ENCODE data around the gene SLC35B1.

Gene SLC35B1

DNA sequence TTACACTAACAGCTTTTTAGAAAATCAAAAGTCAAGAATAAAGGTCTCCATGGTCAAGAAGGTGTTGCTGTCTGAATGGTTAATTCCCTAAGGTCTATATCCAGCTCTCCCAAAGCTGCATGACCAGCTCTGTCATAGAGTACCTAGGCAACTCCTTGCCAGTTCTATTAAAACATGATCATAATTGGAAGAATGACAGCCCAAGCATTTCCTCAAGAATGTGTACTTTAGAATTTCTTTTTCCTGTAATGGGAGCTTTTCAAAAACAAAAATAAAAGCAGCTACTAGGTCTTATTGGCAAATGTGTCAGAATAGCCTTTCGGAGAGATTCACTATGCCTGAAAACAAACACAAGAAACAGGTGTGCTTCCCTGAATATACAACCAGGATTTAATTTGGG, 37.8 kb downstream of the SLC35B1 start:
- no peak for DNase-seq

DNA sequence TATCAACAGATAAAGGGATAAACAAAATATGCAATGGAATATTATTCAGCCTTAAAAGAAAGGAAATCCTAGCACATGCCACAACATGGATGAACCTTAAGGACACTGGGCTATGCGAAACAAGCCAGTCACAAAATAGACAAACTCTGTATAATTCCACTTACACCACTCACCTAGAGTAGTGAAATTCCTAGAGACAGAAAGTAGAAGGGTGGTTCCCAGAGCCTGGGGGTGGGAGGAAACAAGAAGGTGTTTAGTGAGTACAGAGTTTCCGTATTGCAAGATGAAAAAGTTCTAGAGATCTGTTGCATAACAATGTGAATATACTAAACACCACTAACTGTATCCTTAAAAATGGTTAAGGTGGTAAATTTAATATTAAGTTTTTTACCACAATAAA, 39.9 kb downstream of the SLC35B1 start:
- no peak for DNase-seq

DNA sequence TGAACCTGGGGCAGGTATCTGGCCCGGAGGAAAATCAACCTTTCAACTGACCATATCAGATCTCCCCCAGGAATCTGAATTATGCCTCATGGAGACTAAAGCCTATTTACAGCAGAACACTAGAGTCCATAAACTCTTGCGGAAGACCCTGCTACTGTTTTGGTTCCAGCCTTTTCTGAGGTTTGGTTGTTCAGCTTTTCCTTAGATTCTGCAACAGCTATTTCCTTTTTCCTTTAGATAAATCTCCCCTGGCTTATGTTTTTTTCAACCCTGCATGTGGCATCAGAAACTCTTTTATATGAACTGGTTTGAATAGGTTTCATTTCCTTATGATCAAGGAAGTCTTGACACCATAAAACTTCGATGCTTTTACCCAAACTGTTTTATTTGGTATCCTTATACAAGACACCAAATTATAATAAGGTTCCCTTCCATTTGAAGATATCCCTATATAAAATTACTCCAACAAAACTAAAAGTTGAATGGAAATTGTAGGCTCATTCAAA, 43.0 kb downstream of the SLC35B1 start:
- no peak for DNase-seq

DNA sequence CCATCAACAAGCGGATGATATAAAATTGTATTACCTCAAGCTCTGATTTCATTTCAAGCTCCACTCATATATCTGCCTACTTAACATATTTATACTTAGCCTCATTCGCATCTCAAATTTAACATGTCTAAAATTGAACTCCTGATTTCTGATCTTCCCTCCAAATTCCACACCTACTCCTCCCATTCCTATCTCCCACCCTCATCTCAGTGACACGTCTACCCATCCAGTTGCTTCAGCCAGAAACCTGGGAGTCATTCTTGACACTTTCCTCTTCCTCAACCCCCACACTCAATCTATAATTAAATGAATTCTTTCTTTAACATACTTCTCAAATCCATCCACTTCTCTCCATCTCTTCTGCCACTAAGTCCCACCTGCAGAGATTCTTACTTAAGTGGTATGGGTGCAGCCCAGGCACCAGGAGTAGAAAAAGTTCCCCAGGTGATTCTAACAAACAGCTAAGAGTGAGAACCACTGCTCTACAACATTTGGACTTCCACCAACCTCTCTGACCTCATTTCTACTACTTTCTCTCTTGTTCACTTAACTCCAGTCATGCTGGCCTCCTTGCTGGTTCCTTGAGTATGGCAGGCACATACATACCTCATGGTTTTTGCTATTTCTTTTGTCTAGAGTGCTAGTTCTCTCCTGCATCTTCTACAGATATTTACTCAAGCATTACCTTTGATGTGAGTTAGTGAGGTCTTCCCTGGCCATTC, 47.9 kb downstream of the SLC35B1 start:
- DNase-seq, result no peak

DNA sequence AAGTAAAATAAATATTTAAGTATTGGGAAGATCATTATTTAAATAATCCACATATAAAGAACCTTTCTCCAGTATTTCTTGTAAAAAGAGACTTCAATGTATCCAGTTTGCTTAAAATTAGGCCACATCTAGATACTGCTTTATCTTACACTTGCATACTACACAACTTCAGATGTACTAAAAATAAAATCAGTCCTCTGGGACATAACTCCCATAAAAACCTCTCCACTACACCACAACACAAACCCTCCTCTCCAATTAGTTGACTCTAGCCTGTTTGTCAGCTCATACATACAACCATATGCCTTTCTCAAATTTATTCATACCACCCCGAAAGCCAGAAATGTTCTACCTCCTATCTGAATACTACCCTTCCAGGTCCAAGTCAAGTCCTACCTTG, 51.5 kb downstream of the SLC35B1 start:
- no peak for DNase-seq
